Activated T-cell treated with anti-CD3 and anti-CD28 coated beads for 48 hours (primary cell): ENCODE data around the gene DDX11.
"Not testable (repeated sequence)": the region's sequence is repeated elsewhere in the genome, so short reads cannot be mapped to it uniquely, and the experiment has no call there.

Source experiments
- DNase-seq: peaks from one replicate; pipeline ENCODE4 v3.0.0-alpha.2; 2020; ENCODE audit warnings: low read depth

DDX11 gene

GRCh38 chr12:31099434-31099833 lies 25.8 kb downstream of the DDX11 start:
- DNase-seq: not testable (repeated sequence)

GRCh38 chr12:31100503-31101208 lies 27.0 kb downstream of the DDX11 start:
- DNase-seq: not testable (repeated sequence)

- not testable (repeated sequence) for DNase-seq
These were observed 28.5 kb downstream of the DDX11 start for GRCh38 chr12:31102125-31102524.

GRCh38 chr12:31102596-31102995 lies 28.9 kb downstream of the DDX11 start:
- not testable (repeated sequence) for DNase-seq

GRCh38 chr12:31103561-31103975 lies 29.9 kb downstream of the DDX11 start:
- DNase-seq: not testable (repeated sequence)

- DNase-seq: not testable (repeated sequence)
These were observed 30.6 kb downstream of the DDX11 start for GRCh38 chr12:31104220-31104619.

- DNase-seq: not testable (repeated sequence)
These were observed 31.1 kb downstream of the DDX11 start for GRCh38 chr12:31104773-31105172.

- DNase-seq: no peak
These were observed 32.0 kb downstream of the DDX11 start for GRCh38 chr12:31105668-31106067.

- no peak for DNase-seq
These were observed 32.6 kb downstream of the DDX11 start for GRCh38 chr12:31106101-31106803.

- DNase-seq: not testable (repeated sequence)
These were observed 36.1 kb downstream of the DDX11 start for GRCh38 chr12:31109773-31110172.

GRCh38 chr12:31110263-31110662 lies 36.6 kb downstream of the DDX11 start:
- DNase-seq: not testable (repeated sequence)

GRCh38 chr12:31115092-31115601 lies 41.5 kb downstream of the DDX11 start:
- not testable (repeated sequence) for DNase-seq

- not testable (repeated sequence) for DNase-seq
These were observed 43.2 kb downstream of the DDX11 start for GRCh38 chr12:31116846-31117202.

- DNase-seq: peak; percentile 52
These were observed 43.7 kb downstream of the DDX11 start for GRCh38 chr12:31117203-31118011.

- no peak for DNase-seq
These were observed 44.9 kb downstream of the DDX11 start for GRCh38 chr12:31118347-31119191.

GRCh38 chr12:31119192-31119802 lies 45.6 kb downstream of the DDX11 start:
- DNase-seq: no peak

- no peak for DNase-seq
These were observed 46.1 kb downstream of the DDX11 start for GRCh38 chr12:31119803-31120211.

- DNase-seq: no peak
These were observed 46.8 kb downstream of the DDX11 start for GRCh38 chr12:31120392-31121008.

- not testable (repeated sequence) for DNase-seq
These were observed 47.5 kb downstream of the DDX11 start for GRCh38 chr12:31121022-31121728.

- no peak for DNase-seq
These were observed 48.8 kb downstream of the DDX11 start for GRCh38 chr12:31122481-31122880.
